ENCODE results near the gene P4HB.

DNA sequence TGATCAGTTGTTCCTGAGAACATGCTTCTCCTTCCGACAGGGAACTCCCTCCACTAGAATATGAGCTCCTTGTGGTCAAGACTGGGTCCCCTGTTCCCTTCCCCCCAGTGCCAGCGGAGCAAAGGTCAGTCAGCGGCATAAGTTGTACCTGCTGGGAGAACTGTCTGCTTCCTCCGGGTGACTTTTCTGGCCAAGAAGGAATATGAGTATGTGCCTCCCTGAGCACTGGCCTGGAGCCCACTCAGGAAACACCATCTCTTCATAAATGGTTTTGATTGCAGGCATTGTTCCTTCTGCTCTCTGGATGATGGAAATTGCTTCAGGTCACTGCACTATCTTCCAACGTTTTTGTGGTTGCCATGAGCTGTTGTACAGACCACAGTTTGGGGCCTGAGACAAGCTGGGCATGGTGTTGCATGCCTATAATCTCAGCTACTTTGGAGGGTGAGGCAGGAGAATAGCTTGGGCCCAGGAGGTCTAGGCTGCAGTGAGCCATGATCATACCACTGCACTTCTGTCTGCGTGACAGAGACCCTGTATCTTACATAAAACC lies 2.9 kb upstream of the P4HB start:
- TF ChIP-seq POLR2A (IDR thresholded peaks at IDR 0.05) = no peak
- TF ChIP-seq CTCF (IDR thresholded peaks at IDR 0.05) = no peak
